Esophagus muscularis mucosa (tissue), 4 donors: ENCODE measurements around the gene GORASP2.

Source experiments
- CTCF ChIP-seq, 3 experiments: fragments of 200-600 bp in 2 of 3; fragments of 450-650 bp in 1 of 3; sonication (generic) in 2 of 3; IDR thresholded peaks; one replicate each; pipeline ENCODE4 v1.5.1; 2017 to 2019; ENCODE audit warnings: antibody characterized with exemption in 3 of 3, mild to moderate bottlenecking in 2 of 3, moderate library complexity in 1 of 3
- EP300 ChIP-seq: sonication (generic); formaldehyde crosslinking; IDR thresholded peaks from one replicate; pipeline ENCODE4 v1.6.1; 2017; ENCODE audit warnings: antibody characterized with exemption
- POLR2A ChIP-seq: fragments of 450-650 bp; IDR thresholded peaks from one replicate; pipeline ENCODE4 v1.6.1; 2017; ENCODE audit warnings: antibody characterized with exemption, moderate library complexity, mild to moderate bottlenecking, low read depth

- TF ChIP-seq POLR2A (no peak), EP300 (no peak), CTCF (IDR thresholded peaks at IDR 0.05) (no peak)
Measured at GRCh38 chr2:170975943-170976270, 46.9 kb downstream of the GORASP2 start.
